ENCODE data around the gene DGKH.

DNA sequence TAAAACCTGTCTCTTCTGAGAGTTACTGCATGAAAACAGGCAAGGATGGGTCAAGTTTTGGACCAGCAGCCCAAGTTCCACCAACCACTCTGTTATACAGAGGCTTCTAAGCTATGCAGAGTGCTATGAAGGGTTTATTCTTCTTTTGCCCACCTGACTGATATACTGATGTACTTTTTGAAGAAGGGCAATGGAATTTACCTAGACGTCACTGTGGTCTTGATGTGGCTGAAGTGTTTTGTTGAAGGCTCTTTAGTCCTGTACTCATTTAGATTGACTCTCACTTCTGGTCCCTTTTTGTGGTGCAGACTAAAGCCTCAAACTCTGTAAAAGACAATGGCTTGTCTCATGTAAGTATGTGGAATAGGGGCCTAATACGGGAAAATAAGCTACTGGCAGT is 92.0 kb downstream of the DGKH start:
- TF ChIP-seq, protein P1, sequence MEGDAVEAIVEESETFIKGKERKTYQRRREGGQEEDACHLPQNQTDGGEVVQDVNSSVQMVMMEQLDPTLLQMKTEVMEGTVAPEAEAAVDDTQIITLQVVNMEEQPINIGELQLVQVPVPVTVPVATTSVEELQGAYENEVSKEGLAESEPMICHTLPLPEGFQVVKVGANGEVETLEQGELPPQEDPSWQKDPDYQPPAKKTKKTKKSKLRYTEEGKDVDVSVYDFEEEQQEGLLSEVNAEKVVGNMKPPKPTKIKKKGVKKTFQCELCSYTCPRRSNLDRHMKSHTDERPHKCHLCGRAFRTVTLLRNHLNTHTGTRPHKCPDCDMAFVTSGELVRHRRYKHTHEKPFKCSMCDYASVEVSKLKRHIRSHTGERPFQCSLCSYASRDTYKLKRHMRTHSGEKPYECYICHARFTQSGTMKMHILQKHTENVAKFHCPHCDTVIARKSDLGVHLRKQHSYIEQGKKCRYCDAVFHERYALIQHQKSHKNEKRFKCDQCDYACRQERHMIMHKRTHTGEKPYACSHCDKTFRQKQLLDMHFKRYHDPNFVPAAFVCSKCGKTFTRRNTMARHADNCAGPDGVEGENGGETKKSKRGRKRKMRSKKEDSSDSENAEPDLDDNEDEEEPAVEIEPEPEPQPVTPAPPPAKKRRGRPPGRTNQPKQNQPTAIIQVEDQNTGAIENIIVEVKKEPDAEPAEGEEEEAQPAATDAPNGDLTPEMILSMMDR (IDR thresholded peaks at IDR 0.05; ENCODE audit: low read length) = no peak
- no peak for TF ChIP-seq EZH2 (IDR thresholded peaks at IDR 0.05; ENCODE audit: borderline replicate concordance, low read length)
